ENCODE results near the gene DUSP5.

GRCh38 chr10:110509560-110509959 is 11.9 kb downstream of the DUSP5 start:
- TF ChIP-seq CTCF (IDR thresholded peaks at IDR 0.05) (no peak), POLR2A (IDR thresholded peaks at IDR 0.05) (no peak)

Data from Peyer's patch (tissue), 4 donors.